Upper lobe of left lung (tissue), 4 donors: ENCODE results near the gene TMEM132A.

Experiments used
- EP300 ChIP-seq, 4 donors: sonication (generic); formaldehyde crosslinking; IDR thresholded peaks; one replicate each; pipeline ENCODE4 v1.5.1; 2017; ENCODE audit warnings: antibody characterized with exemption in 4 of 4, control low read depth in 2 of 4
- POLR2A ChIP-seq, 4 donors: fragments of 450-650 bp; IDR thresholded peaks; one replicate each; pipeline ENCODE4 v1.5.1; 2016 to 2017; ENCODE audit warnings: antibody characterized with exemption in 4 of 4, mild to moderate bottlenecking in 2 of 4
- TF ChIP-seq, protein P1 (sequence below), 6 experiments: fragments of 450-650 bp in 4 of 6; fragments of 200-600 bp in 2 of 6; sonication (generic) in 2 of 6; IDR thresholded peaks; one replicate each; pipeline ENCODE4 v1.5.1; 2016 to 2019; ENCODE audit warnings: antibody characterized with exemption in 6 of 6

DNA sequence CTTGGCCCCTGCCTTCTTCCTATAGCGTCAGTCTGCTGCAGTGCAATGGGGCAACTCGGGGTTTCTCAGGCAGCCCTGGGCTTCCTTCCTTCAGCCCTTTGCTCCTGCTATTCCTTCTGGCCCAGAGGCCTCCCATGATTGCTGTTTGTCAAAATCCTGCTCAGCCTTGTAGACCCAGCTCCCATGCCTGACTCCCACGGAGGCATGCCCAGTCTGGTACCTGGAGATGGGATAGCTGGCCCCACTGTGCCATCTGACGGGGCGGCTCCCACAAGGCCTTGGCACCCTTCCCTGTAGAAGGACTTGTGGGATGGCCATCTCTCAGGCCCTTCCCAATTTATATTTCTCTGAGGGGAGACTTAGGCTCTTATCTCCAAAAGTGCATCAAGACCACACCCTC, 46.6 kb downstream of the TMEM132A start:
- TF ChIP-seq, protein P1, sequence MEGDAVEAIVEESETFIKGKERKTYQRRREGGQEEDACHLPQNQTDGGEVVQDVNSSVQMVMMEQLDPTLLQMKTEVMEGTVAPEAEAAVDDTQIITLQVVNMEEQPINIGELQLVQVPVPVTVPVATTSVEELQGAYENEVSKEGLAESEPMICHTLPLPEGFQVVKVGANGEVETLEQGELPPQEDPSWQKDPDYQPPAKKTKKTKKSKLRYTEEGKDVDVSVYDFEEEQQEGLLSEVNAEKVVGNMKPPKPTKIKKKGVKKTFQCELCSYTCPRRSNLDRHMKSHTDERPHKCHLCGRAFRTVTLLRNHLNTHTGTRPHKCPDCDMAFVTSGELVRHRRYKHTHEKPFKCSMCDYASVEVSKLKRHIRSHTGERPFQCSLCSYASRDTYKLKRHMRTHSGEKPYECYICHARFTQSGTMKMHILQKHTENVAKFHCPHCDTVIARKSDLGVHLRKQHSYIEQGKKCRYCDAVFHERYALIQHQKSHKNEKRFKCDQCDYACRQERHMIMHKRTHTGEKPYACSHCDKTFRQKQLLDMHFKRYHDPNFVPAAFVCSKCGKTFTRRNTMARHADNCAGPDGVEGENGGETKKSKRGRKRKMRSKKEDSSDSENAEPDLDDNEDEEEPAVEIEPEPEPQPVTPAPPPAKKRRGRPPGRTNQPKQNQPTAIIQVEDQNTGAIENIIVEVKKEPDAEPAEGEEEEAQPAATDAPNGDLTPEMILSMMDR (IDR thresholded peaks at IDR 0.05), result no peak
- no peak for TF ChIP-seq EP300 (IDR thresholded peaks at IDR 0.05)
- TF ChIP-seq POLR2A (IDR thresholded peaks at IDR 0.05), result no peak
